Measurements from ENCODE around the gene C4orf51.

The C4orf51 gene

DNA sequence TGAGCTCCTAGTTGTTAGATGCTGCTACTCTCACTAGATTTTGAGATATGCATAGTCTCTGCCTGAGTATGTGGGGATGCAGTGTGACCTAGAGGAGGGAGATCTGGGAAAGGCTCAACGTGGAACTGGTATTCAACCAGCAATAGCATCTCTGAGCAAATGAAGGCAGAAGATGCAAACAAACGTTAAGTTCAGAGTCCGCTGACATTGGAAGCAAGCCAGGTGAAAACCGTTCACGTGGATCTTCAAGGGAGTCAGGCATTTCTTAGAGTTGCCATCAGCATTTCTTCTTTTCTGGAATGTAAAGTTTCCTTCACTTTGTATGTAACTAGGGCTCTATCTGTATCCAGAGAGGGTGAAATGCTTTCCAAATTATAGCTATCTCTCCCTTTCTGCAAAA, 59.9 kb downstream of the C4orf51 start:
- TF ChIP-seq, protein P1, sequence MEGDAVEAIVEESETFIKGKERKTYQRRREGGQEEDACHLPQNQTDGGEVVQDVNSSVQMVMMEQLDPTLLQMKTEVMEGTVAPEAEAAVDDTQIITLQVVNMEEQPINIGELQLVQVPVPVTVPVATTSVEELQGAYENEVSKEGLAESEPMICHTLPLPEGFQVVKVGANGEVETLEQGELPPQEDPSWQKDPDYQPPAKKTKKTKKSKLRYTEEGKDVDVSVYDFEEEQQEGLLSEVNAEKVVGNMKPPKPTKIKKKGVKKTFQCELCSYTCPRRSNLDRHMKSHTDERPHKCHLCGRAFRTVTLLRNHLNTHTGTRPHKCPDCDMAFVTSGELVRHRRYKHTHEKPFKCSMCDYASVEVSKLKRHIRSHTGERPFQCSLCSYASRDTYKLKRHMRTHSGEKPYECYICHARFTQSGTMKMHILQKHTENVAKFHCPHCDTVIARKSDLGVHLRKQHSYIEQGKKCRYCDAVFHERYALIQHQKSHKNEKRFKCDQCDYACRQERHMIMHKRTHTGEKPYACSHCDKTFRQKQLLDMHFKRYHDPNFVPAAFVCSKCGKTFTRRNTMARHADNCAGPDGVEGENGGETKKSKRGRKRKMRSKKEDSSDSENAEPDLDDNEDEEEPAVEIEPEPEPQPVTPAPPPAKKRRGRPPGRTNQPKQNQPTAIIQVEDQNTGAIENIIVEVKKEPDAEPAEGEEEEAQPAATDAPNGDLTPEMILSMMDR (IDR thresholded peaks at IDR 0.05), result no peak

DNA sequence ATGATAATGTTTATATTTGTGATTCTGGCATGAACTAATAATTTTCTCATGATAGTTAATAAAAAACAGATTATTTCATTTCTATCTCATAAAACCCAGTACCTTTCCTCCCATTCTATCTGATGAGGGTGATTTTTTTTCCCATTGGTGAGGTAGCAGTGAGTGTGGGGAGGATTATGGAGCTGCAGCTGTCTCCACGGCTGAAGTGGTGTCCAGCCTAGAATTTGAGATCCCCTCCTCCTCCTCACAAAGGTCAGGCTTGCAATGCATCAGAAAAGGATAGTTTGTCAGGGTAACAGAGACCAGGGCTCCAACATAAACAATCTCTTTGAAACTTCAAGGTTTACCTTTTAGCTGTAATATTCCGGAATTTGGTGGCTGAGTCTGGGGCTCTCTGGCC, 60.9 kb downstream of the C4orf51 start:
- TF ChIP-seq, protein P1 (IDR thresholded peaks at IDR 0.05), result no peak

DNA sequence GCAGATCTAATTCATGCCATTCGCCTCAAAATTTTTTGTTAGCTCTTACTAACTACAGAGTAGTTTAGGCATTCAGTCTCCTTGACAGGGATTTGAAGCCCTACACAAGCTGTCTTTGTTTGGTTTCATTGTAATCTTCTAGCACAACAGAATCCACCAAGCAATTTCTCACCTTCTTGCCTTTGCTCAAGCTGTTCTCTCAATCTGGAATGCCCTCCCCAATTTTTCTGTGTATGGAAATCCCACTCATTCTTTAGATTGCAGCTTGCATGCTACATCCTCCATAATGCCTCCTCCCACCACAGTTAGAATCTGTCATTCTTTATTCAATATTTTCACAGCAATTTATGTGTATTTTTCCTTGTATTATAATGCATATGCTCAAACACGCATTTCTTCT, 63.7 kb downstream of the C4orf51 start:
- TF ChIP-seq, protein P1 (IDR thresholded peaks at IDR 0.05), result no peak

DNA sequence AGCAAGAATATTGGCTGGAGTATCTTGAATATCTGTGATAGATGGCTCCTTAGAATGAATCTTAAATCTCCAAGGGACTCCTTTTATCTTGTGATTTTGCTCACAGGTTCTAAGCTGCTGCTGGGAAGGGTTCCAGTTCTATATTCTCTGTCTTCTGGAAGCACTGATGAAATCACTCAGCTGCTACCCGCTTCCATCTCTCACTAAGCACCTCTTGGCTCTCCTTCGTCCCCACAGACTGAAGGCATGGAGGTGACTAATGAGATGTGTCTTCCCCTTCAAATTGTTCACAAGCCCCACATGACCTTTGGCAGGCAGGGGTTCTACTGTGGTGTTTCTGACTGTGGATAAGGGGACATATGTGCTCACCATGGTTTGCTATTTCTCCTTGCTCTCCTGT, 75.9 kb downstream of the C4orf51 start:
- TF ChIP-seq, protein P1 (IDR thresholded peaks at IDR 0.05), result no peak

DNA sequence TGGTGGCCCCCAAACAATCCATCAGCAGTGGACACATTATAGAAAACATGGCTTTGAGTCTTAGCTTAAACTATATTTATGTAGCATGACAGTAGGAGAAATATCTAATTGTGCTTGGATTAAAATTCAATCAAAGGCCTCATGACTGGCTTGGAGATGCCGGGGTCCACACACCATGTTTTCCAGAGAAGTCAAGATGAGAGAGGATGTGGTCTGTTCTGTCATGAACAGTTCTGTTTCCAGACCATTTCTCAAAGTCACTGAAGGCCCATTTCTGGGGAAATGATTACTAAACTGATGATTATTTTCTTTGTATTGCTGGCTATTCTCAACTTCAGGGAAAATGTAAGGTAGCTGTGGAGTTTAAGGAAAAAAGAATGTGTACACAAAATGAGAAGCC, 76.3 kb downstream of the C4orf51 start:
- TF ChIP-seq, protein P1 (IDR thresholded peaks at IDR 0.05), result no peak

DNA sequence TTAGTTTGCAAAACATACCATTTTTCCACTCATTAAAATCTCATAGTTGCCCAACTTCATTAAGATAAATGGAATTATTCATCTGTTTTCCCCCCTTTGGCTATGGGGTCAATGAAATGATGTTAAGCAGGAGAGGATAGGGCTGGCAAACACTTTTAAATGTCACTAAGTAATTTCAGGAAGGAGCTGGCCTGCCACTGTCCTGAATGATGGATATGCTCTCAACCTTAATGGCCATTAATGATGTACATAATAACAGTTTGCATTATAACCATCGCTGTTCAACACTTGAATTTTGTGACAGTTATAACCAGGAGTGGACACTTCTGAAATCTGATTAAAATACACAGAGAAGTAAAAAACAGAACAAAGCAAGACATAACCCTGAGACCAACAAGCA, 77.2 kb downstream of the C4orf51 start:
- TF ChIP-seq, protein P1 (IDR thresholded peaks at IDR 0.05), result no peak

DNA sequence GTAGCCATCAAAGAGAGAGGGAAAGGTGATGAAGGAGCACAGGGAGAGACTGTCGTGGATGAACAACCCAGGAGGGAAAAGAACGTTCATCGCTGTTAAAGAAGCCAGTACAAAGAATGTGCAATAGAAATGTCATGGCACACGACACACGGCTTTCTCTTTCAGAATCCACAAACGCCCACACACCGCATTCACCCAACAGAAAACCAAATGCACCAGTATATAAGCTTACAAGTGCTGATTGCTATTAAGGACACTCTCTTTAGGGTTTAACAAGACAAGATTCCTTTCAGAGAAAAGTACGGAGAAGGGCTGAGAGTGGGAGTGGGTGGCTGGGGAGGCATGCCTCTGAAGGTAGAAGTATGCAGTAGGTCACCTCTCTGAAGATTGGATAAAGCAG, 80.2 kb downstream of the C4orf51 start:
- TF ChIP-seq, protein P1 (IDR thresholded peaks at IDR 0.05), result no peak
